MCF 10A (cell line): ENCODE results near the gene CDK18. TPM values are rescaled to one million over a fixed set of nuclear protein-coding genes. Genes with fewer than 3 reads are reported as not detected.

ENCODE experiments used
- BruUV-seq: library from RNA; stranded (reverse); fragments of 400-500 nt; replicated peaks from 2 replicates; lab custom pipeline; 2021; lab: Mats Ljungman, UMichigan
- CTCF ChIA-PET: fragments of 300-600 bp; sonication (Branson Sonifier 250); formaldehyde crosslinking; extraction: SDS; loops from one replicate; lab custom pipeline; 2021; ENCODE audit warnings: antibody characterized with exemption, inconsistent platforms; lab: Yijun Ruan, JAX
- POLR2A ChIA-PET: fragments of 300-600, 350-650 bp; sonication (Branson Sonifier 250); formaldehyde crosslinking; extraction: SDS; loops from one replicate; lab custom pipeline; 2020; ENCODE audit warnings: antibody characterized with exemption, inconsistent platforms; lab: Yijun Ruan, JAX
- DNase-seq: peaks from one replicate; pipeline ENCODE4 v3.0.0-alpha.2; 2018; ENCODE audit not compliant: unreplicated experiment
- H3K27ac Mint-ChIP-seq: one replicate; pipeline ENCODE4 v1.8.0; 2022; ENCODE audit warnings: mild to moderate bottlenecking, low read depth, mixed read lengths; ENCODE audit not compliant: unreplicated experiment
- H3K27me3 Mint-ChIP-seq: one replicate; pipeline ENCODE4 v1.8.0; 2022; ENCODE audit warnings: mixed read lengths; ENCODE audit not compliant: insufficient read depth, unreplicated experiment
- H3K36me3 Mint-ChIP-seq: one replicate; pipeline ENCODE4 v1.8.0; 2022; ENCODE audit warnings: mild to moderate bottlenecking, moderate library complexity, mixed read lengths; ENCODE audit not compliant: insufficient read depth, unreplicated experiment
- H3K4me1 Mint-ChIP-seq: one replicate; pipeline ENCODE4 v1.8.0; 2022; ENCODE audit warnings: mixed read lengths; ENCODE audit not compliant: insufficient read depth, unreplicated experiment
- H3K4me3 Mint-ChIP-seq: one replicate; pipeline ENCODE4 v1.8.0; 2022; ENCODE audit warnings: mild to moderate bottlenecking, moderate library complexity, mixed read lengths; ENCODE audit not compliant: unreplicated experiment
- H3K9me3 Mint-ChIP-seq: one replicate; pipeline ENCODE4 v1.8.0; 2022; ENCODE audit warnings: mixed read lengths; ENCODE audit not compliant: unreplicated experiment
- CTCF ChIP-seq: fragments of 200-600 bp; IDR thresholded peaks from one replicate; pipeline ENCODE4 v1.8.0; 2022; ENCODE audit warnings: antibody characterized with exemption, mild to moderate bottlenecking; ENCODE audit not compliant: unreplicated experiment
- intact Hi-C: fragments of 100-400 bp; cut with micrococcal nuclease; formaldehyde crosslinking; loops from 2 replicates; pipeline ENCODE4 v1.14.1; 2022
- total RNA-seq: library from RNA; stranded (reverse); gene quantifications from 2 replicates; pipeline ENCODE4 v1.2.3, GENCODE V29; 2022

Gene CDK18
- total RNA-seq, 1 experiment from 2014 or later: 6.8 TPM

GRCh38 chr1:205534444-205534985 lies 30.0 kb downstream of the CDK18 start:
- no peak for TF ChIP-seq CTCF
- no peak for DNase-seq
- Mint-ChIP-seq H3K36me3 (no peaks in the 10 kb centered on the region), H3K27me3 (no peaks in the 10 kb centered on the region), H3K27ac (no peak overlapping the region), H3K4me1 (peaks cover 14% of the 10 kb centered on the region), H3K9me3 (no peaks in the 10 kb centered on the region), H3K4me3 (no peak overlapping the region)
- no TSS peak for BruUV-seq
- intact Hi-C loops: no loop called here
- CTCF ChIA-PET: interaction anchor here (0.5 to 30.3 kb wide), 10 partner anchors 8 to 205 kb away, joined by 3 to 1608 read pairs (median 4); partner anchors contain the start of gene CDK18
- POLR2A ChIA-PET: interaction anchor here (0.7 kb wide), 1 partner anchor 99 kb away, joined by 3 read pairs; no protein-coding TSS in a partner anchor

GRCh38 chr1:205535096-205535495 lies 30.6 kb downstream of the CDK18 start:
- intact Hi-C loops: no loop called here
- Mint-ChIP-seq H3K9me3 (no peaks in the 10 kb centered on the region), H3K27me3 (no peaks in the 10 kb centered on the region), H3K4me1 (peaks cover 11% of the 10 kb centered on the region), H3K27ac (no peak overlapping the region), H3K4me3 (no peak overlapping the region), H3K36me3 (no peaks in the 10 kb centered on the region)
- CTCF ChIA-PET: interaction anchor here (0.6 to 30.3 kb wide), 8 partner anchors 12 to 918 kb away, joined by 3 to 1608 read pairs (median 5); partner anchors contain the start of gene CDK18
- no peak for TF ChIP-seq CTCF
- POLR2A ChIA-PET: interaction anchor here (1.0 to 1.2 kb wide), 3 partner anchors 21 to 123 kb away, joined by 3 to 6 read pairs (median 3); no protein-coding TSS in a partner anchor
- DNase-seq: no peak
- no TSS peak for BruUV-seq

- ChIA-PET POLR2A (interaction anchor here (1.0 to 1.2 kb wide), 4 partner anchors 20 to 122 kb away, joined by 3 to 6 read pairs (median 3); no protein-coding TSS in a partner anchor), CTCF (interaction anchor here (0.6 to 30.3 kb wide), 10 partner anchors 8 to 917 kb away, joined by 3 to 1608 read pairs (median 6); partner anchors contain the start of gene CDK18)
- DNase-seq: no peak
- no TSS peak for BruUV-seq
- Mint-ChIP-seq H3K36me3 (no peaks in the 10 kb centered on the region), H3K27me3 (no peaks in the 10 kb centered on the region), H3K4me1 (peaks cover 11% of the 10 kb centered on the region), H3K4me3 (no peak overlapping the region), H3K9me3 (no peaks in the 10 kb centered on the region), H3K27ac (no peak overlapping the region)
- intact Hi-C loops: no loop called here
- no peak for TF ChIP-seq CTCF
Measured at GRCh38 chr1:205535866-205536758, 31.6 kb downstream of the CDK18 start.
